Stimulated activated CD8-positive, alpha-beta memory T cell treated with anti-CD3 and anti-CD28 coated beads, Interleukin-12 subunit alpha, Interleukin-12 subunit beta, amount 100 ng/mL, for 24 hours (primary cell): ENCODE measurements around the gene KMT5B.

ENCODE experiments used
- DNase-seq: peaks from one replicate; pipeline ENCODE4 v3.0.0-alpha.2; 2020; ENCODE audit errors: extremely low read depth

Gene KMT5B

GRCh38 chr11:68186061-68186460 is 27.0 kb downstream of the KMT5B start:
- no peak for DNase-seq

- DNase-seq = no peak
These were observed 31.2 kb downstream of the KMT5B start for GRCh38 chr11:68181719-68182451.

GRCh38 chr11:68179847-68180246 is 33.2 kb downstream of the KMT5B start:
- no peak for DNase-seq

- no peak for DNase-seq
These were observed 35.2 kb downstream of the KMT5B start for GRCh38 chr11:68177877-68178276.

- no peak for DNase-seq
These were observed 39.2 kb downstream of the KMT5B start for GRCh38 chr11:68173926-68174325.

- no peak for DNase-seq
These were observed 43.7 kb downstream of the KMT5B start for GRCh38 chr11:68169442-68169841.

GRCh38 chr11:68168694-68169093 is 44.4 kb downstream of the KMT5B start:
- no peak for DNase-seq

GRCh38 chr11:68167474-68167873 is 45.6 kb downstream of the KMT5B start:
- DNase-seq = no peak

GRCh38 chr11:68166969-68167368 is 46.1 kb downstream of the KMT5B start:
- DNase-seq = no peak

GRCh38 chr11:68165601-68166000 is 47.5 kb downstream of the KMT5B start:
- no peak for DNase-seq

- no peak for DNase-seq
These were observed 48.7 kb downstream of the KMT5B start for GRCh38 chr11:68164437-68164836.

GRCh38 chr11:68163691-68164090 is 49.4 kb downstream of the KMT5B start:
- no peak for DNase-seq

- DNase-seq = no peak
These were observed 52.9 kb downstream of the KMT5B start for GRCh38 chr11:68160100-68160695.

- no peak for DNase-seq
These were observed 53.4 kb downstream of the KMT5B start for GRCh38 chr11:68159665-68160064.

- DNase-seq = no peak
These were observed 53.9 kb downstream of the KMT5B start for GRCh38 chr11:68159161-68159560.

- no peak for DNase-seq
These were observed 54.5 kb downstream of the KMT5B start for GRCh38 chr11:68158580-68158979.

- DNase-seq = no peak
These were observed 59.4 kb downstream of the KMT5B start for GRCh38 chr11:68153742-68154141.

GRCh38 chr11:68150037-68150436 is 63.1 kb downstream of the KMT5B start:
- no peak for DNase-seq

GRCh38 chr11:68149417-68149816 is 63.7 kb downstream of the KMT5B start:
- DNase-seq = no peak

- DNase-seq = no peak
These were observed 64.2 kb downstream of the KMT5B start for GRCh38 chr11:68148879-68149278.

- DNase-seq = no peak
These were observed 64.9 kb downstream of the KMT5B start for GRCh38 chr11:68148071-68148805.

GRCh38 chr11:68146704-68147474 is 66.2 kb downstream of the KMT5B start:
- DNase-seq = no peak
